Stimulated activated memory B cell treated with anti-CD40 and anti-IgM and Interleukin-4, amounts not matched to agents 10 μg/mL and 1 μg/mL and 100 μg/mL, for 72 hours (primary cell): ENCODE data around the gene CEP70.

ENCODE experiments used
- ATAC-seq: fragments of 150-1000 bp; cut with Tn5 transposase; 2 replicates; pipeline ENCODE4 v1.10.0; 2021
- H3K27ac Mint-ChIP-seq: one replicate; pipeline ENCODE4 v1.8.0; 2022; ENCODE audit warnings: mild to moderate bottlenecking, mixed read lengths
- H3K27me3 Mint-ChIP-seq: one replicate; pipeline ENCODE4 v1.8.0; 2022; ENCODE audit warnings: mixed read lengths
- H3K36me3 Mint-ChIP-seq: one replicate; pipeline ENCODE4 v1.8.0; 2022; ENCODE audit warnings: mixed read lengths
- H3K4me1 Mint-ChIP-seq: one replicate; pipeline ENCODE4 v1.8.0; 2022; ENCODE audit warnings: mixed read lengths
- H3K4me3 Mint-ChIP-seq: one replicate; pipeline ENCODE4 v1.8.0; 2022; ENCODE audit warnings: mild to moderate bottlenecking, moderate library complexity, mixed read lengths
- H3K9me3 Mint-ChIP-seq: one replicate; pipeline ENCODE4 v1.8.0; 2022; ENCODE audit warnings: mixed read lengths

CEP70 gene

DNA sequence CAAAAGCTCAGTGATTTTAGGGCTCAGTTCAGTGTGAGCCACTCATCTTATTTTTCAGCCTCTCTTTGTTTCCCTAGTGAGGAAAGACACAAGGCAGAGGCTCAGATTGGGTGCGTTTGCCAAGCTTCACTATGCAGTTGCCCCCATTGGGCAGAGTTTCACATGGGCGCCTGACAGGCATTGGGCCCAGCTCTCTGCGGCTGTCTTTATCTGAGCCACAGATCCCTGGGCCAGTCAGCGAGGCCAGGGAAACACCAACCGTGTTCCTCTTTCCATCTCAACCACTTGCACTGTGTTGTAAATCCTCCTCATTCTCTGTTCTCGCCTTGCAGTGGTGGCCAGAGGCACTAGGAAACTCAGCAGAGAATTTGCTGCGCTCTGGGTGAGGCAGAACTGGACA is 148.8 kb downstream of the CEP70 start:
- peaks cover 16% of the 10 kb centered on the region for H3K27me3 Mint-ChIP-seq
- no peak overlapping the region for H3K27ac Mint-ChIP-seq
- ATAC-seq = no peak
- no peaks in the 10 kb centered on the region for H3K36me3 Mint-ChIP-seq
- no peaks in the 10 kb centered on the region for H3K4me1 Mint-ChIP-seq
- no peak overlapping the region for H3K4me3 Mint-ChIP-seq
- H3K9me3 Mint-ChIP-seq = no peaks in the 10 kb centered on the region
